DMS53 (cell line): ENCODE results near the gene EIF4G3.
"Not testable (repeated sequence)": the region's sequence is repeated elsewhere in the genome, so short reads cannot be mapped to it uniquely, and the experiment has no call there.

Experiments
- DNase-seq: peaks from one replicate; lab custom pipeline; 2025; lab: John Stamatoyannopoulos, UW

Gene EIF4G3

GRCh38 chr1:20875198-20875973 is 301.3 kb downstream of the EIF4G3 start:
- DNase-seq, result no peak

- DNase-seq, result no peak
Observed at GRCh38 chr1:20873311-20873710, 303.4 kb downstream of the EIF4G3 start.

GRCh38 chr1:20871419-20871818 is 305.3 kb downstream of the EIF4G3 start:
- no peak for DNase-seq

DNA sequence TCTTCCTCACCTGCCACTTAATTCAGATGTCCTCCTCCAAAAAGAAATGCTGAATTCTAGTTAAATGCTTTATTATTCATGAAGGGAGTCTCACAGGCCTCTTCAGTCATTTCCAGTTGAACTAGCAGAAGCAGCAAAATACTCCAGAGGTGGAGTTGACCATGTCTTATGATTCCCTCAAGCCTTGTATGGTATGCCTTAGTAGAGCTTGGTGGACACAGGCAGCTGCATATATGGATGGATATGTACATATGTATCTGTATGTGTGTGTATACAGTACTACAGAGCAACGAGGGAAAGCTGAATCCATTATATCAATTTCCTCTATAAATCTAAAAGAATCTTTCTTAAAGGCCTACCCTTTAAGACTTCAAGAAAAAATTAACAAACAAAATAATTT is 306.0 kb downstream of the EIF4G3 start:
- no peak for DNase-seq

DNA sequence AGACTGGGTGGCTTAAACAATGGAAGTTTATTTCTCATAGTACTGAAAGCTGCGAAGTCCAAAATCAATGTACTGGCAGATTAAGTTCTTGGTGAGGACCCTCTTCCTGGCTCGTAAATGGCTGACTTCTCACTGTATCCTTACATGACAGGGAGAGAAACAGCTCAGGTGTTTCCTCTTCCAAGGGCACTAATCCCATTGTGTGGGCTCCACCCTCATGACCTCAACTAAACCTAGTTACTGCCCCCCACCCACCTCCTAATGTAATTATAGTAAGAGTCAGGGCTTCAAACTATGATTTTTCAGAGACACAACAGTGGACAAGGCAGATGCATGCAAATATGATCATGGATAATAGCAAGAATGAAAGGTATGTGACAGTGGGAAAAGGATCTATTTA is 308.4 kb downstream of the EIF4G3 start:
- DNase-seq, result no peak

GRCh38 chr1:20867847-20868246 is 308.9 kb downstream of the EIF4G3 start:
- DNase-seq, result no peak

GRCh38 chr1:20867062-20867461 is 309.6 kb downstream of the EIF4G3 start:
- DNase-seq, result no peak

DNA sequence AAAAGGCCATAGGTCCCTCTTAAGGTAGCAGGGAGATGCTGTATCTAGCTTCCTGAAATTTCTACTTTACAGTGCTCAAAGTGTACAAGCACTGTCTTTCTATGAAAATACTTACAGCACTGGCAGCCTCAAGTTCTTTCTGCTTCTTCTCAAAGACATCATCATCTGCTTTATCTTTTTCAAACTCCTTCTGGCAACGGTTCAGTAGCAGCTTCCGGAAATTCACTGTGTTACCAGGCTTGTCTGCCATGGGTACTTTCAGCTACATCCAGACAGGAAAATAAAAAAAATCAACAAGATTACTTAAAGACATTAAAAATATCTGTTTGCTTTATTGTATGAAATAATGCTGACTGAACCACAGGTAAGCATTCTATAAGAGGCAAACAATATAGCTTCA is 311.7 kb downstream of the EIF4G3 start:
- DNase-seq, result no peak

- DNase-seq, result no peak
Observed at GRCh38 chr1:20854529-20854928, 322.2 kb downstream of the EIF4G3 start.

- DNase-seq, result not testable (repeated sequence)
Observed at GRCh38 chr1:20851791-20852190, 324.9 kb downstream of the EIF4G3 start.

DNA sequence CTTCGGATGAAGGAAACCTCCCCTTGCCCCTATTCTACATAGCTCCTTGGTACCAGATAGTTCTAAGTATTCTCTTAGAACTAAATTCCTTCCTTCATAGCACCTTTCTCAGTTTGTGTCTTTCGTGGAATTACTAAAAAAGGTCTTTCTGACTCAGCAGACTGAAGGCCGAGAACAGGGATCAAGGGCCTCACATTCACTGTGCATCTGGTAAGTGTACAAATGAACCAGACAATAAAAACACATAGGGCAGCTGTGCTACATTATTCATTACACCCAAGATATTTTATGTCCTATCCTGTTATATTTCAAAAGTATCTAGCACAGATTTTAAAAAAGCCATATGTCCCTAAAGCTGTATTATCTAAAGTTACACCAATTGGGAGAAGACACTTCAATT is 326.7 kb downstream of the EIF4G3 start:
- DNase-seq, result no peak

DNA sequence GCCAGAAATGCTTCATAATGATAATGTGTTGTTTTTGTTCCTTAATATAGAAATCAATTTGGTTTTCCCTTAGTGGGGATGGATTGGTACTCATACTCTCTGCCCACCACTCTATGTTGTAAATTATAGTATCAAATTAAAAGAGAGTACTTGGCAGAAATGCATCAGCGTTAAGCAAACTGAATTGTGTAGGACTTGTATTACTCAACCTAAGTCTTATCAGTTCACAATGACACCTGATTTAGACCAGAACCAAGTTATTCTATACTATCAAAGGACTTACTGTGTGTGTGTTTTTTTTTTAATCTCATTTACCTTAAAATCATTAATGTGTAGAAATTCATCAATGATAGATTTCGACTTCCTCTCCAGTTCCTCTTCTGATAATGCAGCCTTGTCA is 327.6 kb downstream of the EIF4G3 start:
- no peak for DNase-seq

DNA sequence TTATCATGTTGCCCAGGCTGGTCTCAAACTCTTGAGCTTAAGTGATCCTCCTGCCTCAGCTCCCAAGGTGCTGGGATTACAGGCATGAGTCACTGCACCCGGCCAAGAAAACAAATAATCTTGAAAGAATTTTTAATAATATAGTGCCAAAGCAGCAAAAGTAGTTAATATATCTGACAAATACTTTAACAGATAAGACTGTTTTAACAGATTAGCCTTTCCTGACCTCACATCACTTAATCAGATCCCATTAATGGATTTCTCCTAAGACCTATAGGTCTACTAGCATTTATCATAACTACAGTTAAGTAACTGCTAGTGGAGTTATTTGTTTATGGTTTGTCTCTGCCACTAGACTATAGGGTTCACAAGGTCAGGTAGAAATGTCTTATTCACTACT is 328.5 kb downstream of the EIF4G3 start:
- no peak for DNase-seq

DNA sequence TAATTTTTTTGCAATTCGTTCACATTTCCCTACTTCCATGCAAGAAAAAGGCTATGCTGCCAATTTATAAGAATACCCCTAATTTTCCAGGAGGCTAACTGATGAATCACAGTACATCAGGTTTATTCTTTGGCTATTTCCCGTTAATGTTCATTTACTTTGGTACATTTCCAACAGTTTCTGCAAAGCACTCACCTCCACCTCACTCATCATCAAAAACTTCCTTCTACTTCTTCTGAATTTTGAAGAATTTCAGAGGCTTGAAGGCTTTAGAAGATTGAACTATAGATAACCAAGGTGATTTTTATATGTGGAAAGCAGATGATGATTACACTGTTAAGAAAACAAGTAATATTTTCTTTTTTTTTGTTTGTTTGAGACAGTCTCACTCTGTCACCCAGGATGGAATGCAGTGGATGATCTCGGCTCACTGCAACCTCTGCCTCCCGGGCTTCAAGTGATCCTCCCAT is 329.1 kb downstream of the EIF4G3 start:
- no peak for DNase-seq

DNA sequence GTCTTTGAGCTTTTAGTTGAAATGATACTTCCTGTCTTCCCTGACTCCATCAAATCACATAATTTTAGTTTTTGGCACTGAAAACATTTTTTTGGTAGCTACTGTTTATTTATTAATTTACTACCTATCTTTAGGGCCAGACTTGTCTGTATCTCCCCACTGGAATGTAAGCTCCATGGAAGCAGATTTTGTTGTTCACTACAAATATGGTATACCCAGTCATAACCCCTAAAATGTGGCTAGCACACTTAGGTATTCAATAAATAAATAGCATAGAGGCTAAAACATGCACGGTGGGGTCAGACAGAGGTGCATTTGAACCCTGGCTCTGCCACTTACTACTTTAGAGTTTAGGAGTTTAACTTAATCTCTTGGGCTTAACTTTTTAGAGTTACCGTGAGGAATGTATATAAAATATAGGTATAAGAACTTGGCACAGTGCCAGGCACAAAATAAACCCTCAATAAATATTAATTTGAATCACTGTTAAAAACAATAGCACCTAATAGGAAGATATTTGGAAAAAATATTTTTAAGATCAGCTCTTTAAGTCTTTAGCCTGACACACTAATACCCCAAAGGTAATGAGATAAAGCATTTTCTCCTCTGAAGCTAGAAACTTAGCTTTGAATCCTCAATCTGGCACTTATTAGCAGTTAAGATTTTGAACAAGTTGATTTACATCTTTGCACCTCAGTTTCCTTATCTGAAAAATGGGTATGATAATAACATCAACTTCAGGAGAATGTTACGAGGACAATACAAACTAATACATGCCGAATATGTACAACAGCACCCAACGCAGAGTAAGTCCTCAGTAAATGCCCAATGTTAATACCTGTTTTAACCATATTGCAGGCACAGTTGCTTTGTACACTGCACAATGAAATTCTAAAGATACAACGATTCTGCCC is 330.0 kb downstream of the EIF4G3 start:
- no peak for DNase-seq

DNA sequence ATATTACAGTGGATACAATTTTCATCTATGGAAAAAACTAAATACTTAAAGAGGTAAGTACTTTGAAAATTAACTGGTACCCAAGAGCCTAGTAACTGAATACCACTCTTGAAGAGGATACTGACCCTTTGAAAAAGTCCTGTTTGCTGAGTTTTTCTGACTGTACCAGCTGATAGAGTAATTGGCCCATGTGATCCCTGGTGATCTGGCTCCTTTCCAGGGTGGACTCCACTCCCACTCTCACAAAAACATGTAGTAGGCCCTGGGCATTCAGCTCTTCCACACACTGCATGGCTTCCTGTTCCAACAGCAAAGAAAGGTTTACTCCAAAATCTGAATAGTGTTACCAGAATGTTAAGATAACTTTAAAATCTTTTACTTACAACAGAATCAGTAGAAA is 336.0 kb downstream of the EIF4G3 start:
- DNase-seq, result no peak

DNA sequence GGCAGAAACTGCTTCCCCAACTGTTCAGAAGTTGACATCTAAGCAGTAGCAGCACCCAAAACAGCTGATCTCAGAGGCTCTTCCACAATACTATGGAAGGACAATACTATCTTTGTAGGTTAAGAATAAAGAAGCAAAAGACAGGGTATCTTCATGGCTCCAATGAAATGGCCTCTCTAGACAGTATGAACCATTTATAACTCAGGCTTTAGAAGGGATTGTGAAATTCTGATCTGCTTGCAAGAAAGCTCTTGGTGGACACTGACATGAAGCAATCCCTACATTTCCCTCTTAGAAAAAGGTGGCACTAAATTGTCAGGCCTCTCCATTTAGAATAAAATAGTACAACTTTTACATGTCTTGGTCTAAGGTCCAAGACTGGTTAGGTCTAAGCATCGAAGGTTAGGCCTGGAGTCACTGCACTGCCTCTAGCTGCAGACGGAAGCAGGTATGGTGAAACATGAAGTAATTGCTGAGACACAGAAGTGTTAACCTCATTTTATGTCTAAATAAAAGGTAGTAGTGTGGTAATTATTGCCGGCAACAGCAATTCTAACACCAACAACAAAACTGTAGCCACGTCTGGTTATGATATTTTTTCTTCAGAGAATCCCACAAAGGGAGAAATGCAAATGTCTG is 339.0 kb downstream of the EIF4G3 start:
- DNase-seq, result no peak

DNA sequence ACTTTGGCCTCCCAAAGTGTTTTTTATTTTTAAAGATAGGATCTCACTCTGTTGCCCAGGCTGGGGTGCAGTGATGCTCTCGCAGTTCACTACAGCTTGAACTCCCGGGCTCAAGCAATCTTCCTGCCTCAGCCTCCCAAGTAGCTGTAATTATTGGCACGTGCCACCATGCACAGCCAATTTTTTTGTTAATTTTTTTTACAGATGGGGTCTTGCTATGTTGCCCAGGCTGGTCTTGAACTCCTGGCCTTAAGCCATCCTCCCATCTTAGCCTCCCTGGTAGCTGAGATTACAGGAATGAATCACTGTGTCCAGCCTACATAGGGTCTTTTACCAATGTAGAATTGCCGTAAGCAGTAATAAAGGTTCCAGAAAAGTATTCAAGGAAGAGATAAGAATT is 340.5 kb downstream of the EIF4G3 start:
- no peak for DNase-seq

- DNase-seq, result no peak
Observed at GRCh38 chr1:20834780-20835179, 341.9 kb downstream of the EIF4G3 start.

GRCh38 chr1:20834192-20834591 is 342.5 kb downstream of the EIF4G3 start:
- no peak for DNase-seq

GRCh38 chr1:20830378-20830777 is 346.3 kb downstream of the EIF4G3 start:
- DNase-seq, result no peak

DNA sequence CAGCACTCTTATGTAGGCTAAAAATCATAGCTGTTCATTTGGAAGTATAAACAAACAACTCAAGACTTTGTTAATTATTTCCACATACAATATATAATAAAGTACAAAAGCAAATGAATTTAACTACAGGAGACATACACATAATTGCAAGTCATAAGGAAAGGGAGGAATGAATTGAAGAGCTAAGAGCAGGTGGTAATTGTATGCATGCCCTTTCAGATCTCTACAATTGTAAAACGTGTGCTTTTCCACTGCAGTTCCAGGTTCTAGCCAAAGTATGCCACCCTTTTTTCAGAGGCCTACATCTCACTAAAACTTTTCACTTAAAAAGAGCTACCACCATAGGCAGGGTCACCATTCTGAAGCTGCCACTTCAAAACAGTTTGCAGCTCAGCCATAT is 346.8 kb downstream of the EIF4G3 start:
- no peak for DNase-seq

- no peak for DNase-seq
Observed at GRCh38 chr1:20829531-20829930, 347.2 kb downstream of the EIF4G3 start.
